ENCODE measurements around the gene SLC25A29.

GRCh38 chr14:100307766-100308426 is 1.7 kb upstream of the SLC25A29 start:
- no peak for TF ChIP-seq SIN3A (IDR thresholded peaks at IDR 0.05; ENCODE audit: borderline replicate concordance, insufficient read depth, low read length)
- no peak for TF ChIP-seq REST (IDR thresholded peaks at IDR 0.05; ENCODE audit: insufficient read depth in 1 of 2, low read depth in 2 of 2, low read length in 2 of 2)
- no peak for TF ChIP-seq POLR2AphosphoS5 (IDR thresholded peaks at IDR 0.05; ENCODE audit: low read depth, low read length)
- no peak for TF ChIP-seq TAF1 (IDR thresholded peaks at IDR 0.05; ENCODE audit: borderline replicate concordance, insufficient read depth, low read length)
